RWPE2 (cell line): ENCODE measurements around the gene CHCHD3.

Source experiments
- ATAC-seq: fragments of 200-7000 bp; cut with Tn5 transposase; 3 replicates; pipeline ENCODE4 v1.9.1; 2021; ENCODE audit warnings: low read depth
- DNase-seq: peaks from one replicate; pipeline ENCODE4 v3.0.0-alpha.2; 2020; ENCODE audit warnings: low spot score
- H3K27ac ChIP-seq: fragments of 450-650 bp; 2 replicates; pipeline ENCODE4 v1.5.1; 2017; ENCODE audit warnings: mild to moderate bottlenecking; ENCODE audit not compliant: poor library complexity, severe bottlenecking
- H3K27me3 ChIP-seq: fragments of 250-450 bp; sonication (Bioruptor Pico); 2 replicates; pipeline ENCODE4 v1.5.1; 2021; ENCODE audit warnings: mild to moderate bottlenecking, moderate library complexity; ENCODE audit not compliant: insufficient read depth, poor library complexity, severe bottlenecking
- H3K36me3 ChIP-seq: fragments of 250-450 bp; sonication (Bioruptor Pico); 2 replicates; pipeline ENCODE4 v1.5.1; 2020; ENCODE audit warnings: low read depth, mild to moderate bottlenecking, moderate library complexity
- H3K4me1 ChIP-seq: fragments of 250-450 bp; sonication (Bioruptor Pico); 2 replicates; pipeline ENCODE4 v1.5.1; 2021; ENCODE audit warnings: mild to moderate bottlenecking, moderate library complexity; ENCODE audit not compliant: insufficient read depth, poor library complexity, severe bottlenecking
- H3K4me3 ChIP-seq: fragments of 250-450 bp; sonication (Bioruptor Pico); 2 replicates; pipeline ENCODE4 v1.5.1; 2021; ENCODE audit warnings: mild to moderate bottlenecking, moderate library complexity; ENCODE audit not compliant: severe bottlenecking
- H3K9me3 ChIP-seq: fragments of 250-450 bp; sonication (Bioruptor Pico); 2 replicates; pipeline ENCODE4 v1.5.1; 2021; ENCODE audit warnings: mild to moderate bottlenecking, moderate library complexity; ENCODE audit not compliant: severe bottlenecking
- TF ChIP-seq, protein P1 (sequence below): fragments of 450-650 bp; IDR thresholded peaks from one replicate; pipeline ENCODE4 v1.5.1; 2017; ENCODE audit warnings: mild to moderate bottlenecking, moderate library complexity; ENCODE audit not compliant: poor library complexity, severe bottlenecking

The CHCHD3 gene

DNA sequence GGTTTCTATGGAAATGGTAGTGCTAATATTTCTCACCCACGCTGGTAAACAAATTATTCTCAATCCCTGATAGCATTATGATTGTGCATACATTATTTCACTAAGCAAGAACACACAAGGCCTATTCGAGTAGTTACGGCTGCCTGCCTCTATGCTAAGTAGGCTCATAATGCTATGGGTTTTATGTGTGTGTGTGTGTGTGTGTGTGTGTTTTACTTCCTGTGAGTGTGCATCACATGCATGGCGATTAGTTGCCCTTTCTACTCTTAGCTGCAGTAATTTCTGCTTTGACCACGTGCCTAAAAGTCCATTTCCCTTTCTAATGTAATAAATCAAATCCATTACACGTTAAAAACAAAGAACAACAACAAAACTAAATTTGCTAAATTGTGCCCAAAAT lies 117.0 kb downstream of the CHCHD3 start:
- no peaks in the 10 kb centered on the region for H3K36me3 ChIP-seq
- DNase-seq (no peak), ATAC-seq (no peak)
- H3K9me3 ChIP-seq: no peaks in the 10 kb centered on the region
- H3K4me1 ChIP-seq: peaks cover 11% of the 10 kb centered on the region
- TF ChIP-seq, protein P1, sequence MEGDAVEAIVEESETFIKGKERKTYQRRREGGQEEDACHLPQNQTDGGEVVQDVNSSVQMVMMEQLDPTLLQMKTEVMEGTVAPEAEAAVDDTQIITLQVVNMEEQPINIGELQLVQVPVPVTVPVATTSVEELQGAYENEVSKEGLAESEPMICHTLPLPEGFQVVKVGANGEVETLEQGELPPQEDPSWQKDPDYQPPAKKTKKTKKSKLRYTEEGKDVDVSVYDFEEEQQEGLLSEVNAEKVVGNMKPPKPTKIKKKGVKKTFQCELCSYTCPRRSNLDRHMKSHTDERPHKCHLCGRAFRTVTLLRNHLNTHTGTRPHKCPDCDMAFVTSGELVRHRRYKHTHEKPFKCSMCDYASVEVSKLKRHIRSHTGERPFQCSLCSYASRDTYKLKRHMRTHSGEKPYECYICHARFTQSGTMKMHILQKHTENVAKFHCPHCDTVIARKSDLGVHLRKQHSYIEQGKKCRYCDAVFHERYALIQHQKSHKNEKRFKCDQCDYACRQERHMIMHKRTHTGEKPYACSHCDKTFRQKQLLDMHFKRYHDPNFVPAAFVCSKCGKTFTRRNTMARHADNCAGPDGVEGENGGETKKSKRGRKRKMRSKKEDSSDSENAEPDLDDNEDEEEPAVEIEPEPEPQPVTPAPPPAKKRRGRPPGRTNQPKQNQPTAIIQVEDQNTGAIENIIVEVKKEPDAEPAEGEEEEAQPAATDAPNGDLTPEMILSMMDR: no peak
- H3K4me3 ChIP-seq: no peak overlapping the region
- no peak overlapping the region for H3K27ac ChIP-seq
- no peaks in the 10 kb centered on the region for H3K27me3 ChIP-seq

DNA sequence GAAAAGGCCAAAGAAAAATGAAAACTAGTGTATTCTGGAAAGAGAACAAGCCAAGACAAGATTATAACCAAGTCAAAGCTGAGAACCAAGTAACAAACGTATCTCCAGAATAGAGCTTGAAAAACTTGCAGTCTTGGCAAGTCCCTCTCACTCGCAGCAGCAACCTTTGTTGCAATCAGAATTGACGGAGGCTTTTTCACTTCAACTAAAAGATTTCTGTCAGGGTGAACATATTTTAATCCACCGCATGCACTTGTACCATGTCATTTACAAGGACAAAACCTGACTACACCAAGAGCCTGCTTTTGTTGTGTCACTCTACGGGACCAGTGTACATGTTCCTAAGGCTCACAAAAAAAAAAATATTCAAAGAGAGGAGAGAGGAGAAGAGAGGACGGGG lies 122.0 kb downstream of the CHCHD3 start:
- no peak for DNase-seq

DNA sequence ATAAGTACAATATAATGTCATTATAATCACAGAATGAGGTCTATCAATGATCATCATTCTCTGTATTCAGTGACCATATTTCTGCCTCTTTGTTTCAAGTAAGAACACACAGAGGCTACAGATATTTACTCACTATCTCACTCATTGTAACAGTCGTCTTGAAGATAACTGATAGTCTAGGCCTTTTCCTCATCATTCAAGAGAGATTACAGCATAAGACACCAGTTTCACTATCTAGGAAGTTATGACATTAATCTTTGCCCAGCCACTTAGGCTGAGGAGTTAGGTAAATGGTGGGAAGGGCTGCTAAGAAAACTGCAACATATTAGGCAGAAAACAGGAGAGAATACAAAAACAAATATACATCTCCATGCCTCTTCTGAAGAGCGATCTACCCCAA lies 125.3 kb downstream of the CHCHD3 start:
- Histone ChIP-seq H3K36me3 (no peaks in the 10 kb centered on the region), H3K27me3 (no peaks in the 10 kb centered on the region), H3K9me3 (no peaks in the 10 kb centered on the region), H3K4me1 (no peaks in the 10 kb centered on the region), H3K4me3 (no peak overlapping the region), H3K27ac (no peak overlapping the region)
- DNase-seq: no peak
- TF ChIP-seq, protein P1: no peak
- no peak for ATAC-seq

More for the DNA sequence above, 122.0 kb downstream of the CHCHD3 start:
- H3K4me1 ChIP-seq: no peaks in the 10 kb centered on the region
- H3K27ac ChIP-seq: no peak overlapping the region
- H3K36me3 ChIP-seq: no peaks in the 10 kb centered on the region
- no peaks in the 10 kb centered on the region for H3K9me3 ChIP-seq
- H3K4me3 ChIP-seq: no peak overlapping the region
- TF ChIP-seq, protein P1: no peak
- H3K27me3 ChIP-seq: no peaks in the 10 kb centered on the region
- ATAC-seq: no peak

DNA sequence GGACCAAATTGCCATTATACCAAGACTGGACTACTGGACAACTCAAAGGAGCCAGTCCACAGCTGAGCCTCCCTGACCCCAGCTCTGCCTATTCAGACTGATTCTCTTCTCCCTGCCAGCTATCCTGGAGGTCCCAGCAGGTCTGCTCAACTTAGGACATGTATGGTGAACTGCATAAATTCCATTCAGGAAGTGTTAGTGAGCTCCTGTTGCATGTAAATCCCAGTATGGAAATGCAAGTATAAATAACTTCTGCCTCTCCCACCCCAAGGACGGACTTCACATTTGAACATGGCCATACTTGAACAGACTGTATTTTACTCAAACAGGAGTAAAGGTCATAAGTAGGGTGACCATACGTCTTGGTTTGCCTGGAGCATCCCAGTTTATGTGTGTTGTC lies 128.4 kb downstream of the CHCHD3 start:
- Histone ChIP-seq H3K27me3 (no peaks in the 10 kb centered on the region), H3K27ac (no peak overlapping the region), H3K4me1 (no peaks in the 10 kb centered on the region), H3K9me3 (no peaks in the 10 kb centered on the region), H3K36me3 (no peaks in the 10 kb centered on the region; the same call in 1 of the 2 replicates), H3K4me3 (no peak overlapping the region)
- ATAC-seq (no peak), DNase-seq (no peak)
- TF ChIP-seq, protein P1: no peak

DNA sequence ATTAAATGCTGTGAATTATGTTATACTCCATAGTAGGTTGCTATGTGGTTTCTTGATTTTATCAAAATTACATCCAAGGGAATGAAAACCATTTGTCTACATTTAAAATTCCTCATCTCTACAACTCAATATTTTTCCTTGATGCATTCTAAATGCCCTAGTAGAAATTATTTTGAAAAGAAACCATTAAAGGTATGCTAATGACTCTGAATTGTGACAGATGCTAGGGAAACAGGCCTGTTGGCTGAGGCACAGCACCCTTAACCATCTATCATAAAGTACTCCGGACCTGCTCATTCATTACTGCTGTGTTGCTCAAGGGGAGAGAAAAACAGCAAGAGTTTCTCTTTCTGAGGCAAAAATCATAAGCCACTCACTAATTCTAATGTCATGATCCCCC lies 131.2 kb downstream of the CHCHD3 start:
- Histone ChIP-seq H3K4me1 (no peaks in the 10 kb centered on the region), H3K27me3 (no peaks in the 10 kb centered on the region), H3K9me3 (no peaks in the 10 kb centered on the region), H3K27ac (no peak overlapping the region), H3K36me3 (no peaks in the 10 kb centered on the region; the same call in 1 of the 2 replicates), H3K4me3 (no peak overlapping the region)
- no peak for DNase-seq
- TF ChIP-seq, protein P1: no peak
- no peak for ATAC-seq
